CD4-positive, alpha-beta T cell treated with Interleukin-4 for 1 hour (primary cell): Measurements from ENCODE around the gene DGAT2.

Experiments used
- DNase-seq, 2 donors: peaks; one replicate each; pipeline ENCODE4 v3.0.0-alpha.2; 2020 to 2022

DGAT2 gene

DNA sequence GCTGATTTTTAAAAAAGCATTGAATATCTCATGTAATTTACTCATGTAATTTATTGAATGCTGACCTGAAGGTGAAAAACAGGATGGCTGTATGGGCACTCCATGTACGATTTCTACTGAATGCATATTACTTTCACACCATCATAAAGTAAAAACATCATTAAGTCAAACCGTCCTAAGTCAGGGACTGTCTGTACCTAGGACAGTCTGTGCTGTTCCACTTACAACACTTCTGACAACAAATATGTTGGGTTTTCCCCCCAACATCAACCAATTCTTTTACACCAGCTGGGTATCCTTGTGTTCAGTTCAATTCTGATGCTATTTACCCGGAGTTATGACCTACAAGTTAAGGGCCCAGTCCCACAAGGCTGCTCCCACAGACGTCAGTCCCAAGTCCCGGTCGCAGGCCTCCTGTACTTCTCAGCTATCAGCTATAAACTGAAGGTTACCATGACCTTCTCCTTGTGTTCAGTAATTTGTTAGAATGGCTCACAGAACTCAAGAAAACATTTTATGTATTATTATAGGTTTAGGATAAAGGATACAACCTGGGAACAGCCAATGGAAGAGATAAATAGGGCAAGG, 63.4 kb downstream of the DGAT2 start:
- DNase-seq, result no peak

DNA sequence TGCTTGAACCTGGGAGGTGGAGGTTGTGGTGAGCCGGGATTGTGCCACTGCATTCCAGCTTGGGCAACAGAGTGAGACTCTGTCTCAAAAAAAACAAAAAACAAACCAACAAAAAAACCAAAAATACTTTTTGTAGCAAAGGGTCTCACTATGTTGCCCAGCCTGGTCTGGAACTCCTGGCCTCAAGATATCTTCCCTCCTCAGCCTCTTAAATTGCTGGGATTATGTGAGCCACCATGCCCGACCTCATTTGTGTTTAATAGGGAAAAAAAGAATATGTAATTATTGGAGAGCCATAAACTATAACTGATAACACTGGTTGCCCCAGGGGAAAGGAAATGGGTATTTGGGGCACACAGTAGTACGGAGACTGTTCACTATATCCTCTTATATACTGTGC, 66.2 kb downstream of the DGAT2 start:
- no peak for DNase-seq

DNA sequence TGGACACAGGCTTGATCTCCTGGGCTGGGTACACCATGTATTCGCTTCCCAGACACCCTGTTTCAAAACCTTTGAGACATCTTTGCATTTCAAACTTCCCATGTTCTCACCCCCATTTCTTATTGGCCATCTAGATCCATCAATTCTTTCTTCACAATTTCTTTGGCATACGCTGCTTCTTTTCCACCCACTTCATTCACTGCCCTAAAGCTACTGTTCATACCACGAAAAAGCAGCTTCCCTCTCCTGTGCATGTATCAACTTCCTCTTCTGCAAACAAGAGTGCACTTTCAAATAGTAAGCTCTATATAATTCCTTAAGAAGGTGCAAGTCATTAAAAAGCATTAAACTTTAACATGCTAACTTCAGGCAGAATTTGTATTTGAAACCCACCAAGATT, 67.8 kb downstream of the DGAT2 start:
- DNase-seq, result no peak

DNA sequence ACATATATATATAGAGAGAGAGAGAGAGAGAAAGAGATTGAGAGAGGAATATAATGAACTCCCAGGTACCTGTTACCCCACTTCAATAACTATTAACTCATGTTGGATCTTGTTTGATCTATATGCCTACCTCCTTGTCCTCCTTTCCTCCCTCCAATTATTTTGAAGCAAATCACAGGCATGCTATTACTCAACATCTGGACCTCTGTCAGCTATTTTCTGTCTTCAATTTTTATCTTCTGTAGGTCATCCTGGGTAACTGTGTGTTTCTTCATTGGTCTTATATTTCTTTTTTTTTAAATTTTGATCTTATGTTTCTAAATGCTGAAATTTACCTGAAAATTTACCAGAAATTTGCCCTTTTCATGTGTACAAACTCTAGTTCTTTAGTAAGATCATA, 71.3 kb downstream of the DGAT2 start:
- no peak for DNase-seq

GRCh38 chr11:75840522-75840921, 71.9 kb downstream of the DGAT2 start:
- no peak for DNase-seq

GRCh38 chr11:75841739-75842138, 73.2 kb downstream of the DGAT2 start:
- DNase-seq, result no peak

- DNase-seq, result no peak
These were observed 76.7 kb downstream of the DGAT2 start for GRCh38 chr11:75845324-75845723.

GRCh38 chr11:75849894-75850293, 81.3 kb downstream of the DGAT2 start:
- DNase-seq, result no peak

DNA sequence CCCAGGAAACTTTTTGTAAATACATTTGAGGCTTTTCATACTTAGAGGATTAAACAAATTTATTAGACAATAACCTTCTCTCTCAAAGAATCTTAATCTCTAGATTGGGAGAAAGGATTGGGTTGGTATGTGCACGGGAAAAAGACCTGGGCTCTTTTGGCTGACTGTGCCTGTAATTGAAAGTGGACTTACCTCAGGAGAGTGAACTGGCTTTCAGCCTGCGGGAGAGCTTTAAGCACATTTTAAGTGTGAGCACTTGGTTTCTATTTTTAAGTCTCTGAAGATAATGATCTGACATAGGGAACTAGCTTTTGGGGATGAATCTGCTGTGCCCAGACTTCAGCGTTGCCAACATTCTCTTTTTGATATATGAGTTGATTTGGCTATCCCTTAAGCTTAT, 82.2 kb downstream of the DGAT2 start:
- no peak for DNase-seq
